ENCODE results near the gene GNAO1. TPM values are rescaled to one million over a fixed set of nuclear protein-coding genes. Genes with fewer than 3 reads are reported as not detected.

Gene GNAO1
- total and polyA plus RNA-seq, 7 donors: 0.69 to 67.0 (median 28.8) TPM

GRCh38 chr16:56305956-56306565 lies 114.8 kb downstream of the GNAO1 start:
- Histone ChIP-seq H3K4me3 (no peak overlapping the region), H3K9me3 (no peaks in the 10 kb centered on the region), H3K27ac (no peak overlapping the region), H3K36me3 (peaks cover 0 to 5% (median 2%) of the 10 kb centered on the region in 4 donors), H3K27me3 (no peaks in the 10 kb centered on the region), H3K4me1 (peaks cover 0 to 19% (median 4%) of the 10 kb centered on the region in 4 donors)
- 66 to 70% methylated on average over 9 of the region's 9 CpGs for WGBS, 2 donors
- TF ChIP-seq, protein P1, sequence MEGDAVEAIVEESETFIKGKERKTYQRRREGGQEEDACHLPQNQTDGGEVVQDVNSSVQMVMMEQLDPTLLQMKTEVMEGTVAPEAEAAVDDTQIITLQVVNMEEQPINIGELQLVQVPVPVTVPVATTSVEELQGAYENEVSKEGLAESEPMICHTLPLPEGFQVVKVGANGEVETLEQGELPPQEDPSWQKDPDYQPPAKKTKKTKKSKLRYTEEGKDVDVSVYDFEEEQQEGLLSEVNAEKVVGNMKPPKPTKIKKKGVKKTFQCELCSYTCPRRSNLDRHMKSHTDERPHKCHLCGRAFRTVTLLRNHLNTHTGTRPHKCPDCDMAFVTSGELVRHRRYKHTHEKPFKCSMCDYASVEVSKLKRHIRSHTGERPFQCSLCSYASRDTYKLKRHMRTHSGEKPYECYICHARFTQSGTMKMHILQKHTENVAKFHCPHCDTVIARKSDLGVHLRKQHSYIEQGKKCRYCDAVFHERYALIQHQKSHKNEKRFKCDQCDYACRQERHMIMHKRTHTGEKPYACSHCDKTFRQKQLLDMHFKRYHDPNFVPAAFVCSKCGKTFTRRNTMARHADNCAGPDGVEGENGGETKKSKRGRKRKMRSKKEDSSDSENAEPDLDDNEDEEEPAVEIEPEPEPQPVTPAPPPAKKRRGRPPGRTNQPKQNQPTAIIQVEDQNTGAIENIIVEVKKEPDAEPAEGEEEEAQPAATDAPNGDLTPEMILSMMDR (IDR thresholded peaks at IDR 0.05): no peak
- TF ChIP-seq EP300 (IDR thresholded peaks at IDR 0.05) (no peak), POLR2AphosphoS5 (IDR thresholded peaks at IDR 0.05) (no peak), POLR2A (IDR thresholded peaks at IDR 0.05) (no peak)
- intact Hi-C loops (cut with DNase I): no loop called here
- no peak for DNase-seq

- H3K27ac ChIP-seq: no peak overlapping the region
- H3K27me3 ChIP-seq: no peaks in the 10 kb centered on the region
- intact Hi-C loops (cut with DNase I): no loop called here
- H3K4me3 ChIP-seq: no peak overlapping the region
- DNase-seq: no peak
- peaks cover 0 to 5% (median 2%) of the 10 kb centered on the region in 4 donors for H3K36me3 ChIP-seq
- no peaks in the 10 kb centered on the region for H3K9me3 ChIP-seq
- peaks cover 0 to 15% (median 0%) of the 10 kb centered on the region in 4 donors for H3K4me1 ChIP-seq
- 65 to 84% methylated on average over 16 of the region's 16 CpGs for WGBS, 2 donors
- TF ChIP-seq EP300 (IDR thresholded peaks at IDR 0.05) (no peak), POLR2A (IDR thresholded peaks at IDR 0.05) (no peak), POLR2AphosphoS5 (IDR thresholded peaks at IDR 0.05) (no peak)
- TF ChIP-seq, protein P1 (IDR thresholded peaks at IDR 0.05): no peak
These were observed 115.6 kb downstream of the GNAO1 start for GRCh38 chr16:56306690-56307533.

DNA sequence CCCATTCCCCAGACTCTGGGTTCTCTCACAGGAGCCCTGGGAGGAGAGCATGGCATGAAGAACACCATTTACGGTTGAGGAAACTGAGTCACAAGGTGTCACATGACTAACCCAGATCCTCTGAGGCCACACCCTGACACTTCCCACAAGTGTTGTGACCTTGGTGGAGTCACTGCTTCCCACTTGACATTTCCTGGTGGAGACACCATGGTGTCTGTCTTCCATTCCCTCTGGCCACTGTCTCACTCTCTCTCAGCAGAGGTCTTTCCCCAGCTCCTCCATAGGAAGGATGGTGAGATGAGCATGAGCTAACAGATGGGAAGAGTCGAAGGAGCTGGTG lies 116.2 kb downstream of the GNAO1 start:
- H3K27me3 ChIP-seq: no peaks in the 10 kb centered on the region
- intact Hi-C loops (cut with DNase I): no loop called here
- peaks cover 0 to 12% (median 0%) of the 10 kb centered on the region in 4 donors for H3K4me1 ChIP-seq
- no peak overlapping the region for H3K4me3 ChIP-seq
- no peaks in the 10 kb centered on the region for H3K9me3 ChIP-seq
- H3K27ac ChIP-seq: no peak overlapping the region
- 84 to 91% methylated on average over 2 of the region's 2 CpGs for WGBS, 2 donors
- TF ChIP-seq EP300 (IDR thresholded peaks at IDR 0.05): no peak
- TF ChIP-seq POLR2A (IDR thresholded peaks at IDR 0.05): no peak
- TF ChIP-seq POLR2AphosphoS5 (IDR thresholded peaks at IDR 0.05): no peak
- TF ChIP-seq, protein P1 (IDR thresholded peaks at IDR 0.05): no peak
- no peak for DNase-seq
- peaks cover 0 to 5% (median 2%) of the 10 kb centered on the region in 4 donors for H3K36me3 ChIP-seq

- WGBS, 2 donors: 58 to 78% methylated on average over 3 of the region's 3 CpGs
- TF ChIP-seq POLR2AphosphoS5 (IDR thresholded peaks at IDR 0.05) (no peak), EP300 (IDR thresholded peaks at IDR 0.05) (no peak), POLR2A (IDR thresholded peaks at IDR 0.05) (no peak)
- TF ChIP-seq, protein P1 (IDR thresholded peaks at IDR 0.05): no peak
- Histone ChIP-seq H3K4me1 (peaks cover 0 to 12% (median 0%) of the 10 kb centered on the region in 4 donors), H3K36me3 (peaks cover 0 to 4% (median under 1%) of the 10 kb centered on the region in 4 donors), H3K27me3 (no peaks in the 10 kb centered on the region), H3K27ac (no peak overlapping the region), H3K9me3 (no peaks in the 10 kb centered on the region), H3K4me3 (no peak overlapping the region)
- intact Hi-C loops (cut with DNase I): no loop called here
- DNase-seq: no peak
These were observed 117.7 kb downstream of the GNAO1 start for GRCh38 chr16:56309008-56309407.
